Choroid plexus epithelial cell (primary cell): ENCODE data around the gene GFPT1.

Experiments
- DNase-seq: peaks from one replicate; pipeline ENCODE4 v3.0.0-alpha.2; 2010; ENCODE audit warnings: low read depth
- H3K4me3 ChIP-seq: 2 replicates; pipeline ENCODE4 v1.5.1; 2011; ENCODE audit warnings: low read depth, mild to moderate bottlenecking, control low read depth, low read length, moderate library complexity
- TF ChIP-seq, protein P1 (sequence below): conservative IDR thresholded peaks from 2 replicates; pipeline ENCODE4 v1.5.1; 2011; ENCODE audit warnings: low read depth, mild to moderate bottlenecking, control low read depth, inconsistent platforms, low read length, moderate library complexity

GFPT1 gene

DNA sequence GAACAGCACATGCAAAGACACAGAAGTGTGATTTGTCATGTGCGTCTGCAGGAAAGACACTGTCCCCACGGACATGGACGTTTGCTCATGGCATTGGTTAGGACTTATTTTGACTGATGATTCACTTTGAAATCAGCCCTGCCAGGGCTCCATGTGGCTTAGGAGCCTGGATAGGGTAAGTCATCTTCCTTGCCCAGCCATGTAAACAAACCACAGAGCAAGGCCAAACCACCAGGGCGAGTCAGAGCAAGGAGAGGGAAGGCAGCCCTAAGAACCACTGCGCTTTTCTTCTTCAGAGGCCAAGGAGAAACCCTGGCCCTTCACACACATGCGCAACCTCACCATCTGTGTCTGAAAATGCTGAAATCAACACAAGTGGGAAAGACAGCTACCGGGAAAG, 88.8 kb downstream of the GFPT1 start:
- TF ChIP-seq, protein P1, sequence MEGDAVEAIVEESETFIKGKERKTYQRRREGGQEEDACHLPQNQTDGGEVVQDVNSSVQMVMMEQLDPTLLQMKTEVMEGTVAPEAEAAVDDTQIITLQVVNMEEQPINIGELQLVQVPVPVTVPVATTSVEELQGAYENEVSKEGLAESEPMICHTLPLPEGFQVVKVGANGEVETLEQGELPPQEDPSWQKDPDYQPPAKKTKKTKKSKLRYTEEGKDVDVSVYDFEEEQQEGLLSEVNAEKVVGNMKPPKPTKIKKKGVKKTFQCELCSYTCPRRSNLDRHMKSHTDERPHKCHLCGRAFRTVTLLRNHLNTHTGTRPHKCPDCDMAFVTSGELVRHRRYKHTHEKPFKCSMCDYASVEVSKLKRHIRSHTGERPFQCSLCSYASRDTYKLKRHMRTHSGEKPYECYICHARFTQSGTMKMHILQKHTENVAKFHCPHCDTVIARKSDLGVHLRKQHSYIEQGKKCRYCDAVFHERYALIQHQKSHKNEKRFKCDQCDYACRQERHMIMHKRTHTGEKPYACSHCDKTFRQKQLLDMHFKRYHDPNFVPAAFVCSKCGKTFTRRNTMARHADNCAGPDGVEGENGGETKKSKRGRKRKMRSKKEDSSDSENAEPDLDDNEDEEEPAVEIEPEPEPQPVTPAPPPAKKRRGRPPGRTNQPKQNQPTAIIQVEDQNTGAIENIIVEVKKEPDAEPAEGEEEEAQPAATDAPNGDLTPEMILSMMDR: no peak

DNA sequence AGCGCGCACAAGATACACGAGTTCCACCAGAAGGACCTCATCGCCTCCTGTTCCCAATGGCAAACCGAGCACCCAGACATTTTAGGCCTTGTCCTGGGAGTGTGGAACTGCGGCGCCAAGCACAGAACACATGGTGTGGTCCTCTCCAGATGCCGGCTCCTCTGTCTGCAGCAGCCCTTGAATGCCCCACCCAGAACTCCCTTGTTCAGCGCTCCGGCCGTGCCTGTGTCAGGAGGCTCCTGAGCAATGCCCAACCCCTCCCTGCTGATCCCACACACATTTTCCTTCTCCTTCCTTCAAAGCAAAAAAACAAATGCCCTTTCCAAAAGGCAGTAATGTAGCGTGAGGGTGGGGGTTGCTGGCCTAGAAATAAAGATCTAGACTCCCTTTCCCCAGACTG, 89.8 kb downstream of the GFPT1 start:
- DNase-seq: no peak
- no peak overlapping the region for H3K4me3 ChIP-seq
- TF ChIP-seq, protein P1: no peak

More for the DNA sequence above, 88.8 kb downstream of the GFPT1 start:
- no peak overlapping the region for H3K4me3 ChIP-seq
- DNase-seq: peak; percentile 95

DNA sequence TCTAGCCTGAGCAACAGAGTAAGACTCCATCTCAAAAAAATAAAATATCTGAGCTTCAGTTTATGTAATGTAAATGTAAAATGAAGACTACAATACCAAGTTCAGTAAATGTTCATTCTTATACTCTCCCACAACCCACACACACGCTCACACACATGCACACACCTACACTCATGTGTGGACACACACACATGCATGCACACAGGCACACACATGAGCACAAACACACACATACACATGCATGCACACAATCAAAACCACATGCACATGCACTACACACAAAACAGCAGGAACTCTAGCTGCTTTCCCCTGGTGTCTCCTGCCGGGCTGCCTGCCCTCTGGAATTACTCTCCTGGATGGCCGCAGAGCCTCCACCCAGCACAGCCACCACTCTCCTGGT, 90.6 kb downstream of the GFPT1 start:
- no peak for DNase-seq
- TF ChIP-seq, protein P1: no peak
- no peak overlapping the region for H3K4me3 ChIP-seq

DNA sequence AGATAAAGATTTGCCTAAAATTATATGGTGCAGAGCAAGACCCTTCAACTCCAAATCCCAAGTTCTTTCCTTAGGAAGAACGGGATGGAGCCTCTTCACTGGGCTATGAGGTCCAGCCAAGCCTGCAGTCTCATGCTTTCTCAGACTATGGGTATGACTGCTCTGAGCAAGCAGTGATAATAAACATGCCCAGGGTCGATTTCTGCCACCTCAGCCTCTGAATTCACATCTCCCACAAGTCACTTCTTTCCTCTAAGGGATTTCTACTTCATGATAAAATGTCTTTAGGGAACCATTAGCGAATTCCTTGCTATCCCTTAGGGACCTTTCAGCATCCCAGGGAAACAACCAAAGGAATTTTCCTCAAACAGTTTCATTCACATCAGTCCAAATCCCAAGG, 94.8 kb downstream of the GFPT1 start:
- H3K4me3 ChIP-seq: no peak overlapping the region
- TF ChIP-seq, protein P1: no peak
- DNase-seq: no peak

DNA sequence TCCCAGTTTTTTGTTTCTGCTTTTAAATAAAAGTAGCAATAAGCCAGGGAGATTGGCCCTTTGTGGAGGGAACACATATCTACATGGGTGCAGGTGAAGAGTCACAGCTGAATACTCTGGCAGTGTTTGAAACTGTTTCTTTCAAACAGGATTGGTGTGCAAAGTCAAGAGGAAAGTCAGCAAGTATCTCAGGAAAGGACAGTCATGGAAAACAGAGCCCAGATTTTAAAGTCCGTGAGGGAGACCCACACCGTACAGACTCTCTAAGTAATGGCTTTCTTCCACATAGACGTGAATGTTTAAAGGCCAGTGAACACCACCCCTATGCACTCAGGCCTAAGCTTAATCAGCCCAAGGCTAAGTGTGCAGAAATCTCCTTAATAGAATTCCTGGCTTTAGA, 95.3 kb downstream of the GFPT1 start:
- no peak for DNase-seq
- H3K4me3 ChIP-seq: no peak overlapping the region
- TF ChIP-seq, protein P1: no peak

DNA sequence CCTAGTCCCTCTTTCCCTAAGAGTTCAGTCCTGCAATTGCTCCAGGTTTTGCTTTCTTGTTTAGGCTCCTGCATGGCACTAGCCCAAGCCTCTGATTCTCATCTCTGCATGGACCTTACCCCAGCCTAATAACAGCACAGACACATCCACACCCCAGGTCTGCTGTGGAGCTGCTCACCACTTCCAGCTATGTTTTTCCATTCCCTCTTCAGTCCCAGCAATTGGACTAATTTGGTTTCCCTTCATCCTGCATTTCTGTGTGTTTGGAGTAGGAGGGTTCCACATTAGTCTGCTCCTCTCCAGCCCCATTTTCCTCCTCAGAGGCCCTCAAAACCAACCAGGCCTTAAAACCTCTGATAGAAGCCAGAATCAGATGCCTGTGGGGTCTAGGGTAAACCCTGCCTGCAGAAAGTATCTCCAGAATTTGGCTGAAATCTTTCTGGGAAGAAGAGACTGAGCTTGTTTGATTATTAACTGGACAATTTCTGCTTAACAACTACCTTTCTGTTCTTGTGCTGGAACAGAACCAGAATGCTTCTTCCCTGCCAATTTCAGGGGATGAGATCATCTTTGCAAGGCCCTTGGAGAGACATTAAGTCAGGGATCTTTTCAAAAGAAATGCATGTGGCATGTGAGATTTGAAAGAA, 95.9 kb downstream of the GFPT1 start:
- TF ChIP-seq, protein P1: no peak
- DNase-seq: peak; percentile 84
- no peak overlapping the region for H3K4me3 ChIP-seq

DNA sequence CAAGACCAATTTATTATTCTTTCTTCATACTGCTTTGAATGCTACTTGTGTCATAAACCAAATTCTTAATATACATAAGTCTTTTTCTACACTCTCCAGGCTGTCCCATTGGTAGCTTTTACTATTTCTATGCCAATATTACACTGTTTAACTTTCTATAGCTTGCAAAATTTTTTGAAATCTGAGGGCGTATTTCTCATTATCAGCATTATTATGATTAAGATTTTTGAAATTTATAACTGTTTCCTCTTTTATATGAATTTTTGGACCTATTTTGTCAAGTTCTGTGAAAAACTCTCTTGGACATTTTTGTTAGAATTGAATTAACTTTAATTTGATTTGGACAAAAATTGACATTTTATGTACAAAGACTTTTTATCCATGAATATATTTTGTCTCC, 98.6 kb downstream of the GFPT1 start:
- TF ChIP-seq, protein P1: no peak
- DNase-seq: no peak
- no peak overlapping the region for H3K4me3 ChIP-seq
